Measurements from ENCODE around the gene NUDT3.
"Not testable (repeated sequence)": the region's sequence is repeated elsewhere in the genome, so short reads cannot be mapped to it uniquely, and the experiment has no call there.

The NUDT3 gene

DNA sequence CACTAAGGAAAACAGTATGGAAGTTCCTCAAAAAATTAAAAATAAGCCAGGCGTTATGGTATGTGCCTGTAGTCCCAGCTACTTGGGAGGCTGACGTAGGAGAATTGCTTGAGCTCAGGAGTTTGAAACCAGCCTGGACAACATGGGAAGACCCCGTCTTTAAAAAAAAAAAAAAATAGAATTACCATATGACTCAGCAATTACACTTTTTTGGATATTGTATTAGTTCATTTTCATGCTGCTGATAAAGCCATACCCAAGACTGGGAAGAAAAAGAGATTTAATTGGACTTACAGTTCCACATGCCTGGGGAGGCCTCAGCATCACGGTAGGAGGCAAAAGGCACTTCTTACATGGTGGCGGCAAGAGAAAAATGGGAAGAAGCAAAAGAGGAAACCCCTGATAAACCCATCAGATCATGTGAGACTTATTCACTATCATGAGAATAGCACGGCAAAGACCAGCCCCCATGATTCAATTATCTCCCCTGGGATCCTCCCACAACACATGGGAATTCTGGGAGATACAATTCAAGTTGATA lies 132.9 kb downstream of the NUDT3 start:
- no peak for DNase-seq (ENCODE audit: low read depth in 3 of 3)

DNA sequence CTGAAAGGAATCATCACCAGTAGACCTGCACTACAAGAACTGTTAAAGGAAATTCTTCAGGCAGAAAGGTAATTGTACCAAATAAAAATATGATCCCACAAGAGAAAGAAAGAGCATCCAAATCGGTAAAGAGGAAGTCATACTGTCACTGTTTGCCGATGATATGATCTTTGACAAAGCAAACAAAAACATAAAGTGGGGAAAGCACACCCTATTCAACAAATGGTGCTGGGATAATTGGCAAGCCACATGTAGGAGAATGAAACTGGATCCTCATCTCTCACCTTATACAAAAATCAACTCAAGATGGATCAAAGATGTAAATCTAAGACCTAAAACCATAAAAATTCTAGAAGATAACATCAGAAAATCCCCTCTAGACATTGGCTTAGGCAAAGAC lies 140.1 kb downstream of the NUDT3 start:
- not testable (repeated sequence) for DNase-seq (ENCODE audit: low read depth in 3 of 3)

GRCh38 chr6:34249469-34250261 lies 142.8 kb downstream of the NUDT3 start:
- DNase-seq (ENCODE audit: low read depth in 3 of 3), result no peak

DNA sequence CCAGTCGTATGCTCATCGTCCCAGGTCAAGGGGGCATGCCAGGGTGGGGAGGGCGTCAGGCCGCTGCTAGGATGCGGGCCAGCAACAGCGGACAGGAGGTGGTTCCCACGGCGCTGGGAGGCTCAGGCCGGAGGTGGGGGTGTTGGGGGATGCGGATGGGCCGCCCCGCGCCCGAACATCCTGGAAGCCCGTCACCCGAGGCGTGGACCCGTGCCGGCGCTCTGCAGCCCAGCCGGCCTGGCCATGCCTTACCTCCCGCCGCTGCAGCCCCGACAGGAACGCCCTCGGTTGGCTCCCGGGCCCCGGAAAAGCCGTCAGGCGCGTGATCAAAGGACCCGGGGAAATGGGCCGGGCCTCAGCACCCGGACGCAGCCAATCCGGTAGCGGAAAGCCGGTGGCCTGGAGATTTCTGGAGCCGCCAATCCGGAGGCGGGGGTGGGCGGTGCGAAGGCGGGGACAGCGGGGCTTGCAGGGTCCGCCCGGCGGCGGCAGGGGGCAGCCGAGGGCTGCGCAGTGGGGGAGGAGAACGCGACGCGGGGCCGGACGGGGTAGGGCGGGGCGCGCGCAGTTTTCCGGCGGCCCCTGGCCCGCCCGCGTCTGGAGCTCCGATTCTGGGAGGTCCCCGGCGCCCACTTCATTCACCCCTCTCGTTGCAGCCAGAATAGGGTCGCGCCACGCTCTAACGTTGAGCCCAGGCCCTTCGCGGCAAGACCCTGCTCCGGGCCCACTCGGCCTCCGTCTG lies 143.6 kb downstream of the NUDT3 start, which contains the start of gene SMIM29:
TSS of gene SMIM29 (minus strand) at position 280 of the 742 bp plus-strand sequence. CDS start 1,215 bp downstream, outside the sequence.
- peak; percentile 93 to 98 (median 97) for DNase-seq (ENCODE audit: low read depth in 3 of 3)

DNA sequence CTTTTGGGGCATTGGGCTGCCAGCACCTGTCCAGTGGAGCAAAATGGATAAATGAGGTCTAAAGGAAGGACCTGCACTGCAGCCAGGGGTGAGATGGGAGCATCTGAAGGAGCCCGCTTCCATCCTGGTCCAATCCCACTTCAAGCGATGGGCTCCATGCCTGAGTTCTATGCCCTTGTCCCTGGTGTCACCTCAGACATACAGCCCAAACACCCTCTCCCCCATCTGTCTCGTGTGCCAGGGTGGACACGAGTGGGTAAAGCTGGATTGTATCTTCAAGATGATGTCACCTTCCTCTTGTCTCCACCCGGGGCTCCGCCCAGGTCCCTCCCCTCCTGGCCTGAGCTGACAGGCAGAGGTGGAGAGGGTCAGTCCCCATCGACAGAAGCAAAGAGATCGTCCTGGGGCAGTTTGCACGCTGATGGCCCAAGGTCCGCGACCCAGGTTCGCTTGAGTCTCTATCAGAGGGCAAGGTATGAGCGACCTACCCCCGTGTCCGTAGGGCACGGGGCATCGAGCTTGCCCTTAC lies 144.2 kb downstream of the NUDT3 start:
- no peak for DNase-seq (ENCODE audit: low read depth in 3 of 3)

DNA sequence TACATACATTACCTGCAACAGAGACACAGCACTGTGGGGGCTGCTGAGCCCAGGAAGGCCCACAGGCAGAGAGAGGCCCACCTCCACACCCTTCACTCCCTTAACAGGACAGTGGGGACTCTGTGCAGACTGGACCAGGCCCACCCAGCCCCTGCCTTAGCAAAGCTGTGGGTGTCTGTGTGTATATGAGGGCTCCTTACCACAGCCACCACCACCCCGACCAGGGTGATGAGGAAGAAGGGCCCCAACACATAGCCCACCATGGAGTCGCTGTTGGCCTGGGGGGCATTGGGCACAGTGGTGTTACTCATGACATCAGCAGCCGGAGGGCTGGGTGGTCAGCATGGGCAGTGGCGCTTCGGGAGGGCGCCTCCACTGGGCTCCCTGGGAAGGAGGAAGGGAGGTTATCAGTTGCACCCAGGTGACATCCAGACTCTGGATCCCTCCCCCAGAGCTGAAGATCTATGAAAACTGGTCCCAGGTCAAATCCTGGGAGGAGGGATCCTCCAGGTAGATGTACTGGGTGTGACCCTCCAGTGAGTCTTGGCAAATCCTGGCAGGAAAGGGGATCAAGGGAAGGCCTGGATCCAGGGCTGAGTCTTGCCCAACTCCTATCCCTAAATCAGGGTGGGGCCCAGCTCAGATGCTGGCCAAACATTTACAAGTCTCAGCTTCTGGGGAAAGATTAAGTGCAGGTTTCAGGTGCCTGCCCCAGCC lies 144.8 kb downstream of the NUDT3 start:
- DNase-seq (ENCODE audit: low read depth in 3 of 3), result no peak

- no peak for DNase-seq (ENCODE audit: low read depth in 3 of 3)
Measured at GRCh38 chr6:34246563-34247391, 145.7 kb downstream of the NUDT3 start.

GRCh38 chr6:34246249-34246562 lies 146.3 kb downstream of the NUDT3 start:
- no peak for DNase-seq (ENCODE audit: low read depth in 3 of 3)

DNA sequence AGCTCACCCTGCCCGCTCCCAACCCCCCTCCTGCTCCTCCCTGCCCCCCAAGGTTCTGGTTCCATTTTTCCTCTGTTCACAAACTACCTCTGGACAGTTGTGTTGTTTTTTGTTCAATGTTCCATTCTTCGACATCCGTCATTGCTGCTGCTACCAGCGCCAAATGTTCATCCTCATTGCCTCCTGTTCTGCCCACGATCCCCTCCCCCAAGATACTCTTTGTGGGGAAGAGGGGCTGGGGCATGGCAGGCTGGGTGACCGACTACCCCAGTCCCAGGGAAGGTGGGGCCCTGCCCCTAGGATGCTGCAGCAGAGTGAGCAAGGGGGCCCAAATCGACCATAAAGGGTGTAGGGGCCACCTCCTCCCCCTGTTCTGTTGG lies 146.7 kb downstream of the NUDT3 start:
- not testable (repeated sequence) for DNase-seq (ENCODE audit: low read depth in 3 of 3)

- not testable (repeated sequence) for DNase-seq (ENCODE audit: low read depth in 3 of 3)
Measured at GRCh38 chr6:34245032-34245760, 147.3 kb downstream of the NUDT3 start.

- DNase-seq (ENCODE audit: low read depth in 3 of 3), result peak in 1 of 3 donors; percentile 59
Measured at GRCh38 chr6:34243901-34244884, 148.3 kb downstream of the NUDT3 start.

- DNase-seq (ENCODE audit: low read depth in 3 of 3), result no peak
Measured at GRCh38 chr6:34243131-34243771, 149.2 kb downstream of the NUDT3 start.

DNA sequence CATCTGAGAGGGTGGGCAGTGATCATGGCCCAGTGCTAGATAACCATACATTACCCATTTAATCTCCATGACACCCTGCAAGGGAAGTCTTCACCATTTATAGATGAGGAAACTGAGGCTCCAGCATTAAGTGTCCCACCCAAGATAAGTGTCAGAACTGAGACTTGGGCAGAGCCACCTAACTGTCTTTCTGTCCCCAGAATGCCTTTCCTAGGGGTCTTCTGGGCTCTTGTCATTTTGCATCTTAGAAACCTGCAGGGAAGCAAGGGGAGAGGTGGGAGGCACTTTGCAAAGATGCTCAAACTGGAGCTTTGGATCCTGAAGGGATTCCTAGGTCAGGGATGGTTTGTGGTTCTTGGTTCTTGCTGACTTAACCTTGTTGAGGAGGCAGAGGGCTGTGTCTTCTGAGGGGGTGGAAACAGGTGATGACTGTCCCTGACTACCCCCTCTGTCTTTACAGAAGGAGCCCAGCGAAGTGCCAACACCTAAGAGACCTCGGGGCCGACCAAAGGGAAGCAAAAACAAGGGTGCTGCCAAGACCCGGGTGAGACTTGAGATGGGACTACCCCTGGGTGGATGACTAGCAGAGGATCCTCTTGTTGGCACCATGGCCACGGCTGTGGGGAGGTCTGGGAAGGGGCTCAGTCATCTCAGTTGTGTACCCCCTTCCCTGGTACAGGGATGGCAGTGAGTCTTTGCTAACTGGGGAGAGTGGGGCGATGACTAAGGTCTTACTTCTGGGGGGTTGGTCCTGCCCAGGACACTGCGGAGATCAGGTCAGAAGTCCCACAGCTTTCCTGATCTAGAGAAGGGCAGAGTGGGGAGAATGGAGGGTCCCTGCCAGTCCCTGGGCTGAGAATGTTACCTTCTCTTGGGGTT lies 150.0 kb downstream of the NUDT3 start:
- DNase-seq (ENCODE audit: low read depth in 3 of 3), result no peak

DNA sequence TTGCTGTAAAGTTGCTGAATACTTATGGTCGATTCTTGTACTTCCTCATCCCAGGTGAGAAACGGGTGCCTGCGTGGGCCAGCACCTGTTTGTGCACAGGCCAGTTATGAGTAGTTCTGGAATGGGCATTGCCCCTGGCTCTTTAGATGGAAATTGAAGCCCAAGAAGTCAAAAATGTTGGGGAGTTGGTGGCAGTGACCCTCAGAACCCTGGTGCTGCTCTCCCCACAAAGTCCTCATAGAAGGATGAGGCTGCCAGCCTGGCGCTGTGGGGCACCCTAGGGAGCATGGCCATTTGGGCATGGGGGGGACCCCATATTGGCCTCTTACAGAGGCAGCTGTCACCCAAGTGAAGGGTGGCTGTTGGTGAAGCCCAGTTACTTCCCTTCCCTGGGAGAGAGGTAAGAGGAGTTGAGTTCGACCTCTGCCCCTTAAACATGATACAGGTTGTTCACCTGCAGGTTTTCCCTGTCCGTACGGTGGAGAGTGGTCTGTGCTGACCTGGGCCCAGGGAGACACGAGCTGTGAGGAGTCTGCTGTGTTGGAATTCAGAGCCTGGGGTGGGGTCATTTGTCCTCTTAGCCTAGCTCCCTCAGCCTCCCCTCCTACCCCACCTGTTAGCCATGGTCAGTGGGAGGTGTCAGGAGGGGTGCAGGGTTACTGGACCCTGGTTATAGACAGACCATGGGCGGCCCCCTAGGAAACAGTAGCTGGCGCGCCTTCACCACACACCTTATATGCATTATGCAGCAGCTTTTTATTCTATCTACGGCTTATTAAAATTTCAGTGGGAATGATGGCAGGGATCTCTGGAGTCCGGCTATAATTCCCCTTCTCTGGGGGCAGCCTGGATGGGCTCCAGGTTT lies 150.9 kb downstream of the NUDT3 start:
- no peak for DNase-seq (ENCODE audit: low read depth in 3 of 3)

- DNase-seq (ENCODE audit: low read depth in 3 of 3), result no peak
Measured at GRCh38 chr6:34240329-34241248, 151.9 kb downstream of the NUDT3 start.

DNA sequence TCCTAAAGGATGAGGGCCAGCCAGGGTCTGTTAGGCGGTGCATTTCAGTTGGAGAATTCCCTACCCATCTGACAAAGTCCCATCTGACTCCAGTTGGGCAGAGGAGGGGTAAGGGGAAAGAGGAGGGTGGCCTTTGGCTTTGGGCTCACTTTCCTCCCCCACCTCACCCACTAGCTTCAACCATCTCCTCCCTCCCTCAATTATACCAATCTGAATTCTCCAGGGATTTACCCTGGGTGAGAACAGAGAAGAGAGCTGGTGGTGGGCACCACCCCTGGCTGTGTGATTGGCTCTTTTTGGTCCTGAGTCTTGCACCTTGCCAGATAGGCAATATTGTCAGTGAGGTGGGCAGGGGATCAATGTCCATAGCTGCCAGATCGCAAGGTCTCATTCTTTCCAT lies 152.6 kb downstream of the NUDT3 start:
- no peak for DNase-seq (ENCODE audit: low read depth in 3 of 3)
